Right atrium auricular region (tissue), 2 donors: ENCODE measurements around the gene RPAP2. TPM values are rescaled to one million over a fixed set of nuclear protein-coding genes. Genes with fewer than 3 reads are reported as not detected.

Experiments used
- DNase-seq: peaks from one replicate; pipeline ENCODE4 v3.0.0-alpha.2; 2019; ENCODE audit warnings: low spot score
- H3K27ac ChIP-seq, 2 donors: fragments of 200-600 bp; sonication (generic); 1 replicate in 1 of 2; 2 replicates in 1 of 2; pipeline ENCODE4 v1.5.1; 2016 to 2019
- H3K27me3 ChIP-seq, 2 donors: fragments of 200-600 bp; sonication (generic); one replicate each; pipeline versions ENCODE4 v1.5.1 to v1.6.0; 2017 to 2019
- H3K36me3 ChIP-seq: fragments of 200-600 bp; sonication (generic); one replicate; pipeline ENCODE4 v1.5.1; 2016
- H3K4me1 ChIP-seq, 2 donors: fragments of 200-600 bp; sonication (generic); one replicate each; pipeline versions ENCODE4 v1.5.1 to v1.6.0; 2017 to 2019
- H3K4me3 ChIP-seq, 2 donors: fragments of 200-600 bp; sonication (generic); 1 replicate in 1 of 2; 2 replicates in 1 of 2; pipeline ENCODE4 v1.5.1; 2017 to 2019; ENCODE audit warnings: mild to moderate bottlenecking in 1 of 2, moderate library complexity in 1 of 2
- H3K9me3 ChIP-seq, 2 donors: fragments of 200-600 bp; sonication (generic); one replicate each; pipeline ENCODE4 v1.5.1; 2019
- total RNA-seq, 2 donors: library from RNA; depleted of rRNA; stranded (reverse); fragments of >200 nt; gene quantifications; one replicate each; pipeline ENCODE4 v1.1.0, GENCODE V29; 2016
- TF ChIP-seq, protein P1 (sequence below), 2 donors: fragments of 200-600 bp; sonication (generic); IDR thresholded peaks; one replicate each; pipeline ENCODE4 v1.5.1; 2019; ENCODE audit warnings: antibody characterized with exemption in 2 of 2

The RPAP2 gene
- total RNA-seq, 2 donors from 2014 or later = 6.3 to 13.8 TPM

DNA sequence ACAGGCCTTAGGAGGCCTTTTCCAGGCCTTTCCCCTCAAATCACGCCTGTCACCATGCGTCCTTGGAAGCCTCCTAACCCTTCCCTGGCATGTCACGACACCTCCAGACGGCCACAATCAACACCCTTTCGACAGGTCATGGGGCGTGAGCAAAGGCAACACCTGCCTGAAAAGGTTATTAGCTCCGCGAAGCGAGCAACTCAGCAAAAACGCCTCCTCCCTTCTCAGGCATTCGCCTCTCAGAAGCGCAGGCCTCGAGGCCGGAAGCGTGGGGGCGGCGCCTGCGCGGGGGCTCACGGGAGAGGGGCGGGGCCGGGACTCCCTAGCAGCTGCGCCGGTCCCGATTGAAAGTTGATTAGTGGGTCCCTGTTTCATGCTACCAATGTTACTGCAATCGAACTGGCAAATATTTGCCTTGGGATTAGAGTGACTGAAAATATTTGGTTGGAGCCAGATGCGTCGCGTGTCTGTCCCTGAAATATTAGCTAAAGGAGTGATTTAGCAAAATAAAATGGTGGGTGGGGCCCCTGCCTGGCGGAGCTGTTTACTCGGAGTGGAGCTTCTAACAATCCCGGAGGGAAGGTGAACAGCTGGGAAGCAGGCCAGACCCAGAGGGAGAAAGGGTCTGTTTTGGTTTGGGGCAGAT, 143.0 kb downstream of the RPAP2 start:
- no peak overlapping the region for H3K27ac ChIP-seq
- TF ChIP-seq, protein P1, sequence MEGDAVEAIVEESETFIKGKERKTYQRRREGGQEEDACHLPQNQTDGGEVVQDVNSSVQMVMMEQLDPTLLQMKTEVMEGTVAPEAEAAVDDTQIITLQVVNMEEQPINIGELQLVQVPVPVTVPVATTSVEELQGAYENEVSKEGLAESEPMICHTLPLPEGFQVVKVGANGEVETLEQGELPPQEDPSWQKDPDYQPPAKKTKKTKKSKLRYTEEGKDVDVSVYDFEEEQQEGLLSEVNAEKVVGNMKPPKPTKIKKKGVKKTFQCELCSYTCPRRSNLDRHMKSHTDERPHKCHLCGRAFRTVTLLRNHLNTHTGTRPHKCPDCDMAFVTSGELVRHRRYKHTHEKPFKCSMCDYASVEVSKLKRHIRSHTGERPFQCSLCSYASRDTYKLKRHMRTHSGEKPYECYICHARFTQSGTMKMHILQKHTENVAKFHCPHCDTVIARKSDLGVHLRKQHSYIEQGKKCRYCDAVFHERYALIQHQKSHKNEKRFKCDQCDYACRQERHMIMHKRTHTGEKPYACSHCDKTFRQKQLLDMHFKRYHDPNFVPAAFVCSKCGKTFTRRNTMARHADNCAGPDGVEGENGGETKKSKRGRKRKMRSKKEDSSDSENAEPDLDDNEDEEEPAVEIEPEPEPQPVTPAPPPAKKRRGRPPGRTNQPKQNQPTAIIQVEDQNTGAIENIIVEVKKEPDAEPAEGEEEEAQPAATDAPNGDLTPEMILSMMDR (IDR thresholded peaks at IDR 0.05) = no peak
- no peaks in the 10 kb centered on the region for H3K9me3 ChIP-seq
- no peak for DNase-seq
- no peaks in the 10 kb centered on the region for H3K27me3 ChIP-seq
- no peak overlapping the region for H3K4me3 ChIP-seq
- no peaks in the 10 kb centered on the region for H3K4me1 ChIP-seq
- no peaks in the 10 kb centered on the region for H3K36me3 ChIP-seq

DNA sequence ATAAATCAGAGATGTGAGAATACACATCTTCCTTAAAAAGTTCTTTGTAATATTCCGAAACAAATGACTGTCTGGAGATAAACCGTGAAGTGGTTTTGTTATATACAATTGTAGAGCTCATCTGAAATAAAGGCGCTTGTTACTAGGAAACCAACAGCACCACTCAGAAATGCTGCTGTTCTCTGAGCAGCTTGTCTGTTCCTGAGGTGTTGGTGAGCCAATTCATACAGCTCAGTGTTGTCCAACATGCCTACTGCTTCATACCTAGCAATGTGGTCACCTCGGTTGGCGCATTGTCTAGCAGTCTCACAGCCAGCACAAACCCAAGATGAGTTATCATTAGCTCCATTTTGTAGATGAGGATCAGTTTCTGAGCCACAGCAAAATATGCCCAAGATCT, 143.5 kb downstream of the RPAP2 start:
- H3K9me3 ChIP-seq = no peaks in the 10 kb centered on the region
- H3K36me3 ChIP-seq = no peaks in the 10 kb centered on the region
- no peak overlapping the region for H3K27ac ChIP-seq
- DNase-seq = no peak
- TF ChIP-seq, protein P1 (IDR thresholded peaks at IDR 0.05) = no peak
- H3K27me3 ChIP-seq = no peaks in the 10 kb centered on the region
- no peak overlapping the region for H3K4me3 ChIP-seq
- H3K4me1 ChIP-seq = no peaks in the 10 kb centered on the region

DNA sequence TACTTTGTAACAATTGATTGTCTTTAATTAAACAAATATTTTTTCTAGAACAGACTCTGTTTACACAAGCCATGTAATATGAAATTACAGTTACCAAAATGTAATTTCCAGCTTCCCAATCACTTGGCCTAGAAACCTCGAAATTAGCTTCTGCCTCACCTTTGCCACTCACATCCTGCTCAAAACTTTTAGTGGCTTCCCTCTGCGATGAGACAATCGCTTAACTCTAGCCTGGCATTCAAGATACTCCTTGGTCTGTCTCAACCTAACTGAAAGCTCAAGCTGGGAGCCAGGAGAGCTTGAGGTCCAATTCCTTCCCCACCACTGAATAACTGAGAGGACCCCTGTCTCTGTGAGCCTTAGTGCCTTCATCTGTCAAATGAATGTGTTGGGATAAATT, 145.0 kb downstream of the RPAP2 start:
- H3K9me3 ChIP-seq = no peaks in the 10 kb centered on the region
- H3K27ac ChIP-seq = no peak overlapping the region
- no peak for DNase-seq
- no peak overlapping the region for H3K4me3 ChIP-seq
- TF ChIP-seq, protein P1 (IDR thresholded peaks at IDR 0.05) = no peak
- H3K4me1 ChIP-seq = no peaks in the 10 kb centered on the region
- H3K27me3 ChIP-seq = no peaks in the 10 kb centered on the region
- H3K36me3 ChIP-seq = no peaks in the 10 kb centered on the region

DNA sequence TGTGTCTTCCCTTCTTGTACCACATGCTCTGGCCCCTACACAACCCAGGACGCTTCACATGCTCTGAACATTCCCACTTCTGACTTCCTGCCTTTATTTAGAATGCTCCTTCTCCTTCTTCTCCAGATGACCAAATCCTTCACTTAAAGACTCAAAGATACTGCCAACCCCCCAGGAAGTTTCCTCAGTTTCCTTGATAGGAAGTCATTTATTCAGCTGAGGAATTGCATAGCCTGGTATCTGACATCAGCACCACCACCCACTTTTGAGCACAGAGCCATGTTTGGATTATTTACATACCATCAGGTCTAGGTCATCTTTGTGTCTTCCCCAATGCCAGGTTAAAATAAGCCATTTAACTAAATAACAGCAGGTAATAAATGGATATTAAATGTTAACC, 145.5 kb downstream of the RPAP2 start:
- Histone ChIP-seq H3K4me3 (no peak overlapping the region), H3K27me3 (no peaks in the 10 kb centered on the region), H3K4me1 (no peaks in the 10 kb centered on the region), H3K36me3 (no peaks in the 10 kb centered on the region), H3K9me3 (no peaks in the 10 kb centered on the region), H3K27ac (no peak overlapping the region)
- TF ChIP-seq, protein P1 (IDR thresholded peaks at IDR 0.05) = no peak
- no peak for DNase-seq

DNA sequence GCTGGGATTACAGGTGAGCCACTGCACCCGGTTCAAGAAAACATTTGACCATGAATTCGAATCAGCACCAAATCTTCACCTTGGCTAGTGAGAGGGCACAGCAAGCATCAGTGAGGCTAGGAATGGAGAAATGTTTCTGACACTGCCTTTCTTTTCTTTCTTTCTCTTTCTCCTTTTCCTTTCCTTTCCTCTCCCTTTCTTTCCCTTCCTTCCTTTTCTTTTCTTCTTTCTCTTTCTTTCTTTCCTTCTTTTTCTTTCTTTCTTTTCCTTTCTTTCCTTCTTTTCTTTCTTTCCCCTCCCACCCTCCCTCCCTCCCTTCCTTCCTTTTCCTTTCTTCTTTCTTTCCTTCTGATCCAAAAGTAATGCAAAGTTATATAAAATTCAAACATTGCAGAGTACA, 147.0 kb downstream of the RPAP2 start:
- Histone ChIP-seq H3K27ac (no peak overlapping the region), H3K4me1 (no peaks in the 10 kb centered on the region), H3K36me3 (no peaks in the 10 kb centered on the region), H3K9me3 (no peaks in the 10 kb centered on the region), H3K4me3 (no peak overlapping the region), H3K27me3 (no peaks in the 10 kb centered on the region)
- TF ChIP-seq, protein P1 (IDR thresholded peaks at IDR 0.05) = no peak
- DNase-seq = no peak

DNA sequence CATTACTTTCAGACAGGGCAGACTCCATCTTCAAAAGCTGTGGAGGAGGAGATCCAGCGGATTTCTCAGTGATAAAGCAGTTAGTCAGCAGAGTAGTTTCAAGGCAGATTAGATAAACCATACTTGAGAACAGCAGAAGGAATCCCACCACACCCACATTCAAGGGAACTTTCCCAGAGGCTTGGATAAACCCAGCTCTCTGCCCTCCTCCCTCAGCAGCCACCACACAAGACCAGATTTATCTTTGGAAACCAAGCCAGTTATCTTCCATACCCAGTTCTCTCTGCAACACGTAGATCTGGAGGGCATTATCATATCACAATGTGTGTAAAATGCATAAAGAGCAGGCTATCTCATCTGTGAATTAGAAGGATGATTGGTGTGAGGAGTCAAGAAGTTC, 147.7 kb downstream of the RPAP2 start:
- Histone ChIP-seq H3K27me3 (no peaks in the 10 kb centered on the region), H3K4me3 (no peak overlapping the region), H3K27ac (no peak overlapping the region), H3K36me3 (no peaks in the 10 kb centered on the region), H3K4me1 (no peaks in the 10 kb centered on the region), H3K9me3 (no peaks in the 10 kb centered on the region)
- no peak for DNase-seq
- TF ChIP-seq, protein P1 (IDR thresholded peaks at IDR 0.05) = no peak
